HCT116 (cell line): ENCODE results near the gene TOMM70.

Experiments used
- EZH2 ChIP-seq: fragments of 200-600 bp; sonication (generic); IDR thresholded peaks from 2 replicates; pipeline ENCODE4 v1.6.1; 2017; ENCODE audit warnings: antibody characterized with exemption, mixed run types
- JUND ChIP-seq: IDR thresholded peaks from 2 replicates; pipeline ENCODE4 v1.6.1; 2012
- POLR2AphosphoS5 ChIP-seq: IDR thresholded peaks from 2 replicates; pipeline ENCODE4 v1.6.1; 2011; ENCODE audit warnings: mild to moderate bottlenecking, low read depth, low read length, moderate library complexity
- ZNF274 ChIP-seq: fragments of 200-500 bp; sonication (Bioruptor generic); IDR thresholded peaks from 2 replicates; pipeline ENCODE4 v1.6.1; 2014; ENCODE audit warnings: mild to moderate bottlenecking, low read depth, low read length, inconsistent platforms
- TF ChIP-seq, protein P1 (sequence below), 3 experiments: fragments of 200-600 bp in 1 of 3; sonication (generic) in 1 of 3; IDR thresholded peaks in 2 of 3; conservative IDR thresholded peaks in 1 of 3; 2 replicates each; pipeline ENCODE4 v1.5.1; 2012 to 2017; ENCODE audit warnings: low read depth in 2 of 3, low read length in 2 of 3, antibody characterized with exemption in 1 of 3, borderline replicate concordance in 1 of 3, control low read depth in 1 of 3, mild to moderate bottlenecking in 1 of 3, mixed read lengths in 1 of 3, mixed run types in 1 of 3, moderate library complexity in 1 of 3; ENCODE audit not compliant: insufficient read depth in 1 of 3

DNA sequence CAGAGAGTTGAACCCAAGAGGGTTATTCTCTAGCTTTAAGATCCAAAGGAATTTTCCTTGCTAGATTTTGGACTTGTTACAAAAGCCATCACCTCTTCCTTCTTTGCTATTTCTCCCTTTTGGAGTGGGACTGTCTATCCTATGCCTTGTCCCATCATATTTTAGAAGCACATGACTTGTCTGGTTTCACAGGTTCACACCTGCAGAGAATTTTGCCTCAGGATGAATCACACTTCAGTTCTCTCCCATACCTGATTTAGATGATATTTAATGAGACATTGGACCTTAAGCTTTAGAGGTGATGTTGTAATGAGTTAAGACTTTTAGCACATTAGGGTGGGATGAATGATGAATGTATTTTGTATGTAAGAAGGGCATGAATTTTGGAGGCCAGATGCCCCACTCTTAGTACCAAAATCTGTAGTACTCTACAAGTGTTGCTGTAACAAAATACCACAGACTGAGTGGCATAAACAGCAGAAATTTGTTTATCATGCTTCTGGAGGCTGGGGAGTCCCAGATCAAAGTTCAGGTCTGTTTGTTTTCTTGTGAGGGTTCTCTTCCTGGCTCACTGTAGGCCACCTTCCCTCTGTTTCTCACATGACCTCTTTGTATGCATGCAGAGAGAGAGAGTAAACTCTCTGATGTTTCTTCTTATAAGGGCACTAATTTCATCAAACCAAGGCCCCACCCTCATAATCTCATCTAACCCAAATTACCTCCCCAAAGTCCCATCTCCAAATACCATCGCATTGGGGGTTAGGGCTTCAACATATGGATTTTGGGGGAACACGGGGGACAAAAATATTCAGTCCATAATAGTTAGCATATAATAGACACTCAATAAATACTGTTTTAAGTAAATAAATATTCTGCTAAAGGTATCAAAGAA, 10.4 kb upstream of the TOMM70 start:
- TF ChIP-seq, protein P1, sequence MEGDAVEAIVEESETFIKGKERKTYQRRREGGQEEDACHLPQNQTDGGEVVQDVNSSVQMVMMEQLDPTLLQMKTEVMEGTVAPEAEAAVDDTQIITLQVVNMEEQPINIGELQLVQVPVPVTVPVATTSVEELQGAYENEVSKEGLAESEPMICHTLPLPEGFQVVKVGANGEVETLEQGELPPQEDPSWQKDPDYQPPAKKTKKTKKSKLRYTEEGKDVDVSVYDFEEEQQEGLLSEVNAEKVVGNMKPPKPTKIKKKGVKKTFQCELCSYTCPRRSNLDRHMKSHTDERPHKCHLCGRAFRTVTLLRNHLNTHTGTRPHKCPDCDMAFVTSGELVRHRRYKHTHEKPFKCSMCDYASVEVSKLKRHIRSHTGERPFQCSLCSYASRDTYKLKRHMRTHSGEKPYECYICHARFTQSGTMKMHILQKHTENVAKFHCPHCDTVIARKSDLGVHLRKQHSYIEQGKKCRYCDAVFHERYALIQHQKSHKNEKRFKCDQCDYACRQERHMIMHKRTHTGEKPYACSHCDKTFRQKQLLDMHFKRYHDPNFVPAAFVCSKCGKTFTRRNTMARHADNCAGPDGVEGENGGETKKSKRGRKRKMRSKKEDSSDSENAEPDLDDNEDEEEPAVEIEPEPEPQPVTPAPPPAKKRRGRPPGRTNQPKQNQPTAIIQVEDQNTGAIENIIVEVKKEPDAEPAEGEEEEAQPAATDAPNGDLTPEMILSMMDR (IDR thresholded peaks at IDR 0.05 in 2 of 3, conservative IDR thresholded peaks at IDR 0.05 in 1 of 3; ENCODE audit: borderline replicate concordance in 1 of 3, insufficient read depth in 1 of 3, low read depth in 2 of 3, low read length in 2 of 3), result no peak
- TF ChIP-seq EZH2, result no peak
- TF ChIP-seq ZNF274, result no peak
- no peak for TF ChIP-seq POLR2AphosphoS5
- no peak for TF ChIP-seq JUND
